Mesendoderm (in vitro differentiated cells): Measurements from ENCODE around the gene FST.

Experiments used
- DNase-seq: peaks from one replicate; pipeline ENCODE4 v3.0.0; 2013
- H2AK5ac ChIP-seq: 2 replicates; pipeline ENCODE4 v1.6.1; 2013; ENCODE audit warnings: low read length, inconsistent platforms
- H2BK120ac ChIP-seq: 2 replicates; pipeline ENCODE4 v1.6.1; 2013; ENCODE audit warnings: low read depth, mild to moderate bottlenecking, low read length, moderate library complexity, mixed read lengths
- H2BK15ac ChIP-seq: replicated peaks from 2 replicates; pipeline ENCODE4 v1.6.1; 2013; ENCODE audit warnings: low read depth, mild to moderate bottlenecking, moderate library complexity
- H2BK5ac ChIP-seq: 2 replicates; pipeline ENCODE4 v1.6.1; 2013; ENCODE audit warnings: low read length, inconsistent platforms
- H3K18ac ChIP-seq: 2 replicates; pipeline ENCODE4 v1.6.1; 2013; ENCODE audit warnings: mild to moderate bottlenecking, low read length, mixed read lengths
- H3K23ac ChIP-seq: one replicate; pipeline ENCODE4 v1.6.1; 2013; ENCODE audit warnings: low read length
- H3K27ac ChIP-seq: 2 replicates; pipeline ENCODE4 v1.5.1; 2013; ENCODE audit warnings: low read depth, mild to moderate bottlenecking, inconsistent platforms, low read length, moderate library complexity
- H3K27me3 ChIP-seq: 2 replicates; pipeline ENCODE4 v1.6.1; 2013; ENCODE audit warnings: low read length, control low read depth, mild to moderate bottlenecking, inconsistent platforms; ENCODE audit not compliant: insufficient read depth, poor library complexity
- H3K36me3 ChIP-seq: 2 replicates; pipeline ENCODE4 v1.6.1; 2013; ENCODE audit warnings: low read length, inconsistent platforms; ENCODE audit not compliant: control insufficient read depth, insufficient read depth
- H3K4ac ChIP-seq: one replicate; pipeline ENCODE4 v1.6.1; 2013; ENCODE audit warnings: low read depth, mild to moderate bottlenecking, low read length, moderate library complexity
- H3K4me1 ChIP-seq: 2 replicates; pipeline ENCODE4 v1.6.1; 2013; ENCODE audit warnings: low read depth, low read length, inconsistent platforms; ENCODE audit not compliant: control insufficient read depth
- H3K4me2 ChIP-seq: 2 replicates; pipeline ENCODE4 v1.6.1; 2013; ENCODE audit warnings: low read length
- H3K4me3 ChIP-seq: 2 replicates; pipeline ENCODE4 v1.5.1; 2013; ENCODE audit warnings: mild to moderate bottlenecking, low read length
- H3K56ac ChIP-seq: one replicate; pipeline ENCODE4 v1.6.1; 2013; ENCODE audit warnings: low read length
- H3K79me1 ChIP-seq: 2 replicates; pipeline ENCODE4 v1.6.1; 2013; ENCODE audit warnings: low read length, inconsistent platforms
- H3K79me2 ChIP-seq: 2 replicates; pipeline ENCODE4 v1.6.1; 2013; ENCODE audit warnings: mild to moderate bottlenecking, low read length; ENCODE audit not compliant: control insufficient read depth, insufficient read depth
- H3K9ac ChIP-seq: 2 replicates; pipeline ENCODE4 v1.6.1; 2013; ENCODE audit warnings: low read length, inconsistent platforms
- H4K5ac ChIP-seq: one replicate; pipeline ENCODE4 v1.6.1; 2013; ENCODE audit warnings: low read length
- H4K8ac ChIP-seq: one replicate; pipeline ENCODE4 v1.6.1; 2013; ENCODE audit warnings: low read depth, mild to moderate bottlenecking, control low read depth, low read length, moderate library complexity
- WGBS: extraction: QIAGEN DNeasy Blood & Tissue Kit; methylation state at CpG from one replicate; pipeline ENCODE4 v1.1.7; 2013; ENCODE audit warnings: low lambda C conversion rate, missing lambda C conversion rate; ENCODE audit not compliant: insufficient coverage; ENCODE audit errors: extremely low coverage; 5-methylcytosine and 5-hydroxymethylcytosine counted together

FST gene

DNA sequence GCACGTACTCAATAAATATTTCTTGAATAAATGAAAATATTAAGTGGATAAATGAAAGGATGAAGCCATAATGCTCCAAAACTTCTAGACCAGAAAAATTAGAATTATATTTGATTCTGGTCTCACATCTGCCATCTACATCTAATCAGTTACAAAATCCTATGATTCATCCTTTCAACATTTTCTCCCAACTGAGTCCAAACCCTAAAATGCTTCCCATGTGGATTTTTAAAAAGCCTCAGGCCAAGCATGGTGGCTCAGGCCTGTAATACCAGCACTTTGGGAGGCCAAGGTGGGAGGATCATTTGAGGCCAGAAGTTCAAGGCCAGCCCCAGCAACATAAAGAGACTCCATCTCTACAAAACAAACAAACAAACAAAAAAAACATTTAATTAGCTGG is 31.6 kb upstream of the FST start:
- Histone ChIP-seq H2BK15ac (no peak overlapping the region), H3K79me1 (no peaks in the 10 kb centered on the region), H4K8ac (no peak overlapping the region), H2AK5ac (no peak overlapping the region), H3K18ac (no peak overlapping the region), H3K56ac (no peak overlapping the region), H2BK120ac (no peak overlapping the region), H3K4me1 (peaks cover 7% of the 10 kb centered on the region), H3K79me2 (no peaks in the 10 kb centered on the region), H3K27me3 (no peaks in the 10 kb centered on the region), H3K27ac (no peak overlapping the region), H2BK5ac (no peak overlapping the region), H3K36me3 (no peaks in the 10 kb centered on the region), H3K4me3 (no peak overlapping the region), H3K9ac (no peak overlapping the region), H3K23ac (no peak overlapping the region), H3K4me2 (no peak overlapping the region), H4K5ac (no peak overlapping the region), H3K4ac (no peak overlapping the region)
- no CpG with 5 or more reads among the region's 1 CpG for WGBS
- no peak for DNase-seq

DNA sequence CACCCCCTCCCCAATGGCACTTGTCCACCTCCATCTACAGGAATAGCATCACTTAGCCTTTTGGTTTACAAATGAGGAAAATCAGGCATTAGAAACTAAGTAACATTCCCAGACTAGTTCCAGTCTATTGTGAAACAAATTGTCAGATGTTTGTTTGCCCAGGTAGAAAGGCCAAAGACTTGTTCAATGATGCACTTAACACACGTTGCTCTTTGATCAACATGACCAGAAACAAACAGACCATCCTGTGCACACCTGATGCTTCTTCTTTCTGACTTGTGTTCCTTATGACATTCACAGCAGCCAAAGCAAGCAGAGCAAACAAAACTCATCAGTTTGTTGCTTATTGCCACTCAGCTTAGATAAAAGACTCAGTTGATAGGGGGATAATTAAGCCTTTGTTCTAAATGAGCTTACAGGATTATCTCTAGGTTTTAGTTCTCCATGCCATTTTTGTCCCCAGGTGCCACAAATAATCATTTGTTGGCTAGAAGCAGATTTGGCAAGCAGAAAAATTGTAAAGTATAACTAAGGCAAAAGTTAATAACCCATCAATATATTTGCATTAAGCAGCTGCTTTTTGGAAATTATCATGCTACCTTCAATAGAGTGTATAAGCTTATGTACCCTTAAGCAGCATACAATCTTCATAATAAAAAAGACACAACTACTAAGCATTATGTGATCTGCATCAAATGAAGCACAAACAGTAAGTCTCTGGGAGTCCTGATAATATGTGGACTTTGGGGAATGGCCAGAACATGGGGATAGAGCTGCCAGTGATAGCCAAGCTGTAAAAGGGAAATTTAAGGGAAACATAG is 26.3 kb upstream of the FST start:
- Histone ChIP-seq H2BK5ac (no peak overlapping the region), H3K4me3 (no peak overlapping the region), H4K5ac (no peak overlapping the region), H3K4ac (no peak overlapping the region), H2AK5ac (no peak overlapping the region), H2BK120ac (no peak overlapping the region), H3K23ac (no peak overlapping the region), H3K18ac (no peak overlapping the region), H3K79me2 (no peaks in the 10 kb centered on the region), H3K56ac (peak overlapping the region; percentile 4), H4K8ac (no peak overlapping the region), H3K36me3 (no peaks in the 10 kb centered on the region), H3K27ac (no peak overlapping the region), H3K4me1 (peaks cover 9% of the 10 kb centered on the region), H3K79me1 (no peaks in the 10 kb centered on the region), H3K9ac (no peak overlapping the region), H2BK15ac (no peak overlapping the region), H3K4me2 (no peak overlapping the region), H3K27me3 (no peaks in the 10 kb centered on the region)
- peak; percentile 51 for DNase-seq
- no CpG with 5 or more reads among the region's 1 CpG for WGBS

DNA sequence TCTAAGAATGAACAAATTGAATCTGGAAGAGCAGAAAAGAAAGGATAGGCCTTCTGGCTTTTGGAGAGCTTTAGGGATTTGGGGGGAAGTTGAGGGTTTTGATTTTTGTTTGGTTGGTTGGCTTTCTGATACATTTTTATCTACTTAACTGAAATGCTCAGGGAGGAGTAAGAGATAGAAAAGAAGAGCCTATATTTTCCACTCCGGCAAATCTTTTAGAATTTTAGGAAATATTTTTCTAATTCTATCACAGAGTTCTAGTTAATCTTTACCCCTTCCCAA is 25.8 kb upstream of the FST start:
- Histone ChIP-seq H3K56ac (no peak overlapping the region), H3K36me3 (no peaks in the 10 kb centered on the region), H3K4me3 (no peak overlapping the region), H4K8ac (no peak overlapping the region), H3K27ac (no peak overlapping the region), H3K23ac (no peak overlapping the region), H4K5ac (no peak overlapping the region), H3K4ac (no peak overlapping the region), H3K4me2 (no peak overlapping the region), H2BK15ac (no peak overlapping the region), H2BK5ac (no peak overlapping the region), H3K4me1 (peaks cover 9% of the 10 kb centered on the region), H3K79me1 (no peaks in the 10 kb centered on the region), H3K79me2 (no peaks in the 10 kb centered on the region), H2BK120ac (no peak overlapping the region), H3K18ac (no peak overlapping the region), H3K9ac (no peak overlapping the region), H2AK5ac (no peak overlapping the region), H3K27me3 (no peaks in the 10 kb centered on the region)
- WGBS = no CpG with 5 or more reads among the region's 1 CpG
- DNase-seq = no peak

DNA sequence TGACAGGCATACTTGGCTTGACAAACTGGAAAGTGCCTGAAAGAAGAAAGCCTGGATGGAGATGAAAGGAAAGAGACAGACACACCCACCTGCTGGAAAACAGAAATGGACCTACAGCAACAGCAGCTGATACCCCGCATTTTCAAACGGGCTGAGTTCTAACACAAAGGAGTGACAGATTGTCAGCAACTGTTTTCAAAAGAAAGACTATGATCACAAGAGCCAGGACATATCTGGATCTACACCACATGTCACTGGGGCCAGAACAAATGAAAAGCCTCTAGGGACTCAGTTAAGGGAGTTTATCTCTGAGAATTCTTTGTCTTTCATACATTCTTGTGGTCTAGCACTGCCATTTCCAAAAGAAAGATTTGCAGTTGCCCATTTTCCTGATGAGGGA is 24.1 kb upstream of the FST start:
- Histone ChIP-seq H3K27ac (no peak overlapping the region), H4K8ac (no peak overlapping the region), H3K4me3 (no peak overlapping the region), H2BK15ac (no peak overlapping the region), H3K36me3 (no peaks in the 10 kb centered on the region), H3K4me2 (no peak overlapping the region), H3K23ac (no peak overlapping the region), H3K4me1 (peaks cover 9% of the 10 kb centered on the region), H3K18ac (no peak overlapping the region), H3K9ac (no peak overlapping the region), H3K79me2 (no peaks in the 10 kb centered on the region), H4K5ac (no peak overlapping the region), H3K56ac (no peak overlapping the region), H2BK120ac (no peak overlapping the region), H2BK5ac (no peak overlapping the region), H3K79me1 (no peaks in the 10 kb centered on the region), H3K27me3 (no peaks in the 10 kb centered on the region), H2AK5ac (no peak overlapping the region), H3K4ac (no peak overlapping the region)
- DNase-seq = no peak
- WGBS = no CpG with 5 or more reads among the region's 2 CpGs

DNA sequence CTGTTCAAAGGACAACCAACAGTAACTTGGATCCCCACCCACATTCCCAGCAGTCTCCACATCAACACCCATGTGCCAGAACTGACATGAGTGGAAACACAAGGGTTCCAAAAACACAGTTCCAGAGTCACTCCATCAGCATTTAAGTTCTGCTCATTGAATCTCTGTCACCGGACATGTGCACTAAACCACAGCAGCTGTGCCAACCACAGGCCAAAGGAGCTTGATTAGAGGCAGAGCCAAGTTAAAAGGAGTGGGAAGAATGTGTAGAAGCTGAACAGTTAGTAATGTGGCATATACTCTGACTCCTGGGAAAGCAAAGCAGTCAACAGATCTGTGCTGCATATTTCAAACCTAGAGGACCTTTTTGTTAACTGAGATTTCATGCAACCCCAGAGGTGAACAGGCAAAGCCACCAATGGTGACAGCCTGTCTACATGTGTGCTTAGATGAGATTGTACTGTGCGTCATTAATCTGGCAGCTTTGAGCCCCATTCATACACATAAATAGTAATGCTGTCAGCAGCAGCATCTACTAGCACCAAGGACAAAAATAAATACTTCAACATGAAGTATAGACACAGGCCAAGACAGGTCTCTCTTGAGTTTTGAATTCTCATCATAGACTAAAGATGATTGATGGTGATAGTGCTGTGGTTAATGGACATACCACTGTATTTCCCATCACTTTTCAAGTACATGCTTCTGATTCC is 16.4 kb upstream of the FST start:
- H2BK120ac ChIP-seq = no peak overlapping the region
- no peak overlapping the region for H2BK5ac ChIP-seq
- H3K4me3 ChIP-seq = no peak overlapping the region
- no peak overlapping the region for H3K4me2 ChIP-seq
- H3K27me3 ChIP-seq = no peaks in the 10 kb centered on the region
- no peak for DNase-seq
- no peaks in the 10 kb centered on the region for H3K36me3 ChIP-seq
- H3K4me1 ChIP-seq = no peaks in the 10 kb centered on the region
- no peaks in the 10 kb centered on the region for H3K79me1 ChIP-seq
- H3K56ac ChIP-seq = no peak overlapping the region
- H2AK5ac ChIP-seq = no peak overlapping the region
- no peak overlapping the region for H4K8ac ChIP-seq
- H3K27ac ChIP-seq = no peak overlapping the region
- no peak overlapping the region for H3K23ac ChIP-seq
- no peak overlapping the region for H3K9ac ChIP-seq
- H4K5ac ChIP-seq = no peak overlapping the region
- no peak overlapping the region for H2BK15ac ChIP-seq
- H3K79me2 ChIP-seq = no peaks in the 10 kb centered on the region
- WGBS = no CpG with 5 or more reads among the region's 2 CpGs
- no peak overlapping the region for H3K4ac ChIP-seq
- no peak overlapping the region for H3K18ac ChIP-seq
